Keratinocyte (primary cell): ENCODE measurements around the gene CHN2. TPM values are rescaled to one million over a fixed set of nuclear protein-coding genes. Genes with fewer than 3 reads are reported as not detected.

Experiments
- DNase-seq: peaks from one replicate; pipeline ENCODE4 v3.0.0-alpha.2; 2011; ENCODE audit warnings: low read depth, missing footprints, low spot score
- FAIRE-seq: peaks from 2 replicates; lab custom pipeline; 2011; peaks lifted over from hg19 to GRCh38; lab: Jason Lieb, UNC
- H2AFZ ChIP-seq: 2 replicates; pipeline ENCODE4 v1.6.0; 2012; ENCODE audit warnings: low read length, control low read depth, inconsistent platforms; ENCODE audit not compliant: control insufficient read depth
- H3K27ac ChIP-seq: 2 replicates; pipeline ENCODE4 v1.5.1; 2011; ENCODE audit warnings: low read length; ENCODE audit not compliant: control insufficient read depth, insufficient read depth
- H3K27me3 ChIP-seq: 3 replicates; pipeline ENCODE4 v1.6.0; 2011; ENCODE audit warnings: low read length; ENCODE audit not compliant: control insufficient read depth, insufficient read depth; ENCODE audit errors: extremely low read depth
- H3K36me3 ChIP-seq, 2 experiments: 2 replicates in 1 of 2; 3 replicates in 1 of 2; pipeline ENCODE4 v1.5.1; 2011; ENCODE audit warnings: low read length in 2 of 2, mild to moderate bottlenecking in 1 of 2; ENCODE audit not compliant: control insufficient read depth in 2 of 2, insufficient read depth in 2 of 2; ENCODE audit errors: extremely low read depth in 1 of 2
- H3K4me1 ChIP-seq: 3 replicates; pipeline ENCODE4 v1.5.1; 2011; ENCODE audit warnings: low read length; ENCODE audit not compliant: control insufficient read depth, insufficient read depth; ENCODE audit errors: extremely low read depth
- H3K4me2 ChIP-seq: 3 replicates; pipeline ENCODE4 v1.6.0; 2011; ENCODE audit warnings: low read depth, low read length; ENCODE audit not compliant: control insufficient read depth, insufficient read depth; ENCODE audit errors: extremely low read depth
- H3K4me3 ChIP-seq, 3 experiments: fragments of 200-600 bp in 1 of 3; sonication (generic) in 1 of 3; 2 replicates in 2 of 3; 3 replicates in 1 of 3; pipeline ENCODE4 v1.5.1; 2011 to 2016; ENCODE audit warnings: low read length in 3 of 3, mild to moderate bottlenecking in 3 of 3, control low read depth in 2 of 3, inconsistent platforms in 1 of 3, low read depth in 1 of 3, mixed read lengths in 1 of 3, mixed run types in 1 of 3, moderate library complexity in 1 of 3; ENCODE audit not compliant: control insufficient read depth in 2 of 3, insufficient read depth in 2 of 3; ENCODE audit errors: extremely low read depth in 1 of 3
- H3K79me2 ChIP-seq: 2 replicates; pipeline ENCODE4 v1.6.0; 2012; ENCODE audit warnings: low read length; ENCODE audit not compliant: control insufficient read depth, insufficient read depth
- H3K9ac ChIP-seq: 3 replicates; pipeline ENCODE4 v1.6.0; 2011; ENCODE audit warnings: low read length; ENCODE audit not compliant: control insufficient read depth, insufficient read depth; ENCODE audit errors: extremely low read depth
- H3K9me1 ChIP-seq: 3 replicates; pipeline ENCODE4 v1.6.0; 2011; ENCODE audit warnings: low read length; ENCODE audit not compliant: control insufficient read depth, insufficient read depth; ENCODE audit errors: extremely low read depth
- H3K9me3 ChIP-seq: 2 replicates; pipeline ENCODE4 v1.5.1; 2012; ENCODE audit warnings: low read depth, low read length; ENCODE audit not compliant: control insufficient read depth
- H4K20me1 ChIP-seq: 3 replicates; pipeline ENCODE4 v1.6.0; 2011; ENCODE audit warnings: low read length; ENCODE audit not compliant: control insufficient read depth, insufficient read depth; ENCODE audit errors: extremely low read depth
- CTCF ChIP-seq, 3 experiments: IDR thresholded peaks in 1 of 3; conservative IDR thresholded peaks in 1 of 3; optimal IDR thresholded peaks in 1 of 3; 2 replicates in 2 of 3; 3 replicates in 1 of 3; pipeline versions ENCODE3 to v1.5.1; 2011; ENCODE audit warnings: low read length in 3 of 3, mild to moderate bottlenecking in 3 of 3, moderate library complexity in 2 of 3, control low read depth in 1 of 3, inconsistent platforms in 1 of 3; ENCODE audit not compliant: insufficient read depth in 2 of 3; ENCODE audit errors: extremely low read depth in 1 of 3
- EZH2 ChIP-seq: IDR thresholded peaks from one replicate; pipeline ENCODE4 v1.6.1; 2012; ENCODE audit warnings: inconsistent platforms, mild to moderate bottlenecking, low read length, moderate library complexity
- dilution Hi-C: fragments of 300-500 bp; cut with MboI; formaldehyde crosslinking; loops from one replicate; pipeline ENCODE4 v1.7.0; 2020; ENCODE audit warnings: low sequenced_read_pairs; ENCODE audit not compliant: extremely low pct_ligation_motif_present
- polyA plus RNA-seq, 5 experiments: library from polyadenylated mRNA; depleted of rRNA in 3 of 5; stranded (reverse) in 3 of 5; stranded (forward) in 1 of 5; unstranded in 1 of 5; fragments of >200 nt; gene quantifications; 1 replicate in 1 of 5; 2 replicates in 3 of 5; 3 replicates in 1 of 5; pipeline versions ENCODE4 v1.2.1 to v1.2.3, GENCODE V29; 2011 to 2012; ENCODE audit warnings: missing spikeins in 2 of 5, low read depth in 1 of 5, low replicate concordance in 1 of 5

The CHN2 gene
- polyA plus RNA-seq, 1 donor (not counting 4 experiments of a cell fraction or from before 2014, with no cell fraction given) = 1.8 TPM

GRCh38 chr7:29401769-29402168 lies 207.2 kb downstream of the CHN2 start:
- H3K4me2 ChIP-seq = no peak overlapping the region

GRCh38 chr7:29405891-29406290 lies 211.3 kb downstream of the CHN2 start:
- Histone ChIP-seq H3K27ac (no peak overlapping the region), H3K9me3 (no peaks in the 10 kb centered on the region), H4K20me1 (no peaks in the 10 kb centered on the region), H2AFZ (no peak overlapping the region), H3K9me1 (no peaks in the 10 kb centered on the region), H3K4me1 (peaks cover 3% of the 10 kb centered on the region), H3K79me2 (no peaks in the 10 kb centered on the region), H3K36me3 (no peaks in the 10 kb centered on the region), H3K4me3 (no peak overlapping the region), H3K27me3 (no peaks in the 10 kb centered on the region), H3K4me2 (no peak overlapping the region), H3K9ac (no peak overlapping the region)
- dilution Hi-C loops = no loop called here
- no peak for TF ChIP-seq CTCF (optimal IDR thresholded peaks at IDR 0.05 in 1 of 3, IDR thresholded peaks at IDR 0.05 in 1 of 3, conservative IDR thresholded peaks at IDR 0.05 in 1 of 3; ENCODE audit: extremely low read depth in 1 of 3, insufficient read depth in 2 of 3, low read length in 3 of 3)
- no peak for TF ChIP-seq EZH2
- no peak for DNase-seq
- no peak for FAIRE-seq

More at GRCh38 chr7:29401769-29402168, 207.2 kb downstream of the CHN2 start:
- FAIRE-seq (no peak), DNase-seq (no peak)
- Histone ChIP-seq H3K9me3 (no peaks in the 10 kb centered on the region), H3K4me1 (no peaks in the 10 kb centered on the region), H3K9ac (no peak overlapping the region), H4K20me1 (no peaks in the 10 kb centered on the region), H3K27me3 (no peaks in the 10 kb centered on the region), H3K4me3 (no peak overlapping the region), H3K27ac (no peak overlapping the region), H3K79me2 (no peaks in the 10 kb centered on the region), H3K36me3 (no peaks in the 10 kb centered on the region), H3K9me1 (no peaks in the 10 kb centered on the region), H2AFZ (no peak overlapping the region)
- dilution Hi-C loops = no loop called here
- no peak for TF ChIP-seq CTCF (optimal IDR thresholded peaks at IDR 0.05 in 1 of 3, IDR thresholded peaks at IDR 0.05 in 1 of 3, conservative IDR thresholded peaks at IDR 0.05 in 1 of 3; ENCODE audit: extremely low read depth in 1 of 3, insufficient read depth in 2 of 3, low read length in 3 of 3)
- TF ChIP-seq EZH2 = no peak
